T-helper 2 cell (primary cell): ENCODE results near the gene RIMKLB.
"Not testable (repeated sequence)": the region's sequence is repeated elsewhere in the genome, so short reads cannot be mapped to it uniquely, and the experiment has no call there.

Experiments
- DNase-seq, 5 experiments: peaks; one replicate each; pipeline versions ENCODE4 v3.0.0 to v3.0.0-alpha.2; 2012 to 2022

The RIMKLB gene

DNA sequence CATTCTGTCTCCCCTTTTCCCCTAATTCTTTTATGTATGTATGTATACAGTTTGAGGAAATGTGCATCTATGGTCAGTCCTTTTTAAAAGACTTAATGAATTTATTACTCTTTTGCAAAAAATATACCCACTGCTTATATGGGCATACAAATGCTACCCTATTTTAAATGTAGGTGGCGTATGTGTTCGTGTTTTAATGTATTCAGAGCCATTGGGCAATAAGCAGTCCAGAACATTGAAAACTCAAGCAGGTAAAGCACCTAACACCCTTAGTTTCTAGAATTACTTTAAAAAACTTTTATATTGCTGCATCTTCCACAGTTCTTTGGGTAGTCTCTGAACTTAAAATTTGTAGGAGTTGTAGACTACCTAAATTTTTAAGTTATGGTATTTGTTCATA, 82.1 kb downstream of the RIMKLB start:
- no peak for DNase-seq

DNA sequence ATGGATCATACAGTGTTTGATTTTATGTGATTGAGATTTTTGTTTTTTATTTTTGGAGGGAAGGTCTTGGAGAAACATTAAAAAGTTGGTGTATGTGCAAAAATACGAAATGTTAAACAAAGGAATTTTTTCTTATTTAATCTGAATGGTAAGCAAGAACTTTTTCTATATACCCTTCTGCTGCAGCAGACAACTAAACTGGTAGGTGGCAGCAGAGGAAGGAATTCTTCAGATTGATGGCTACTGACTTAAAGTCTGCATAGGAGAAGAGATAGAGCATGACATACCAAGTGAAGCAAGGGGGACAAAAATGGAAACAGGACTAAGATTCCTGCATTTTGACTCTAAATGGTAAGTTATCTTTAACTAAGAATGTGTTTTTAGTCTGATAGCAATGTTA, 82.6 kb downstream of the RIMKLB start:
- DNase-seq = peak in 1 of 5 experiments; percentile 22

DNA sequence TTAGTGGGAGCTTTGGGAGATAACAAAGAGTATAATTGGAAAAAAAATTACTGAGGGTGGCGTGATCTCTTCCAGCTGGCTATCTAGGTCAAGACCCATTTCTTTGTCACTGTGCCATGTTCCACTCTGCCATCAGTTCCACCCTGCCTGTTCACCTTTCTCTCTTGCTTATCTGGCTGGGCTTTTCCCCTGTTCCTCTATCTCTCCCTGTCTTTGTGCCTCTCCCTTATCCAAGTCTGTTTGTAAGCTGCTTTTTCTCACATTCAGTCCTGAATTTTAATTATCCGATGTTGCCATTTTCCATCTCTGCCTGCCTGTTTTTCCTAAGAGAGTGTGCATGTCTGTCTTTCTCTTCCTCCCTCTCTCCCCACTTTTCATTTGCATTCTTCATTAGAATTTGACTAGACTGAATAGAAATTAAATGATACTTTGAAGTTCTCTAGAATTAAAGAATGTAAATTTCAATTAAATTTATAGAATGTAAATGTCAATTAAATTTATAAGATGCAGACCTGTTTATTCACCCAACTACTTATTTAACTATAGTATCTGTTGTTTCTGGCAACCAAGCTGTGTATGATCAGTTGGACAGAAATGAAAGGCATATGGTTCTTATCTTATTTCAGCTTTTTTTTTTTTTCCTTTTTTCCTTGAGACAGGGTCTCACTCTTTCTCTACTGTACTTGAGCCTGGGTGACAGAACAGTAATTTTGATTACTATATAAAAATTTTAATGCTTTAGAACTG, 83.8 kb downstream of the RIMKLB start:
- no peak for DNase-seq

DNA sequence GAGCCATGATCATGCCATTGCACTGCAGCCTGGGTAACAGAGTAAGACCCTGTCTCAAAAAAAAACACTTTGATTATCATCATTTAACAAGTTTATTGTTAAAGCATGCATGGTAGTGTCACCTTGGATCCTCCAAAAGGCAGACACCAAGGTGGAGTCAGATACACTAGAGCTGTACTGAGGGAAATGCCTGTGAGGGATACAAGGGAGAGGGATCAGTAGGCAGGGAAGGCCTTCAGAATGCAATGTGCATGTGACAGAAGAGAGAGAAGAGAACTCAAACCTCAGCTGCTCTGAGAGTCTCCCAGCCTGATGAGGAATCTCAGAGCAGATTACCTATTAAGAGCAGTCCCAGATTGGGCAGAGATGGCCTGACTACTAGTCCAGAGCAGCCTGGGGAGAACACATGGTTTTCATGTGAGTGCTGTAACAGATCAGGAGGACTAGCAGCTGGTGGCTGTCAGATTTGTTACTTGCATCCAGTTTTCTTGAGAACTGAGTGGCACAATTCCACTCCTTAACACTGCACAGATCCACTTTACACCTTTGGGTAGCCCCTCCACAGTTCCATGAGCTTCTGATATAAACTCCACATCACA, 86.6 kb downstream of the RIMKLB start:
- no peak for DNase-seq

DNA sequence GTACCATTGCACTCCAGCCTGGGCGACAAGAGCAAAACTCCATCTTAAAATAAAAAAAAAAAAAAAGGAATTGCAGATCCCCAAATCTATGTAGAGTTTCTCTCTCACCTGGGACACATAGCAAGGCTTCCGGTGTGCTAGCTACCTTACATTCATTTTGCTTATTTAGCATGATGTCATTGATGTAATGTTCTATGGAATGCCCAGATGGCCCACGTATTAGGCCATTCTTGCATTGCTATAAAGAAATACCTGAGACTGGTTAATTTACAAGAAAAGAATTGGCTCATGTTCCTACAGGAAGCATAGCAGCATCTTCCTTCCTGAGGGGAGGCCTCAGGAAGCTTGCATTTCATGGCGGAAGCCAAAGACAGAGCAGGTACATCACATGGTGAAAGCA, 87.7 kb downstream of the RIMKLB start:
- no peak for DNase-seq

DNA sequence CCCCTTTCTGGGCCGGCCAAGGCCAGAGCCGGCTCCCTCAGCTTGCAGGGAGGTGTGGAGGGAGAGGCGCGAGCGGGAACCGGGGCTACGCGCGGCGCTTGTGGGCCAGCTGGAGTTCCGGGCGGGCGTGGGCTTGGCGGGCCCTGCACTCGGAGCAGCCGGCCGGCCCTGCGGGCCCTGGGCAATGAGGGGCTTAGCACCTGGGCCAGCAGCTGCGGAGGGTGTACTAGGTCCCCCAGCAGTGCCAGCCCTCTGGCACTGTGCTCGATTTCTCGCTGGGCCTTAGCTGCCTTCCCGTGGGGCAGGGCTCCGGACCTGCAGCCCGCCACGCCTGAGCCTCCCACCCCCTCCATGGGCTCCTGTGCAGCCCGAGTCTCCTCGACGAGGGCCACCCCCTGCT, 89.4 kb downstream of the RIMKLB start:
- not testable (repeated sequence) for DNase-seq

DNA sequence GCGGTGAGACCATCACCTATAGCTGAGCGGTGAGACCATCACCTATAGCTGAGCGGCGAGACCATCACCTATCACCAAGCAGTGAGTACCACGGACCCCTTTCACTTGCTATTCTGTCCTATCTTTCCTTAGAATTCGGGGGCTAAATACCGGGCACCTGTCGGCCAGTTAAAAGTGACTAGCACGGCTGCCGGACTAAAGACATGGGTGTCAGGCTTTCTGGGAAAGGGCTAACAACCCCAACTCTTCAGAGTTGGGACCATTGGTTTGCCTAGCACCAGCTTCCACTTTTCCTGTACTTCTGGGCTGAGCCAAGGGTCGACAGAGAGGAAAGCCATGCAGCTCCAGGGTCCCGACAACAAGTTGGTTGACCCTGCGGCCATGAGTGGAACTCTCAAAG, 90.9 kb downstream of the RIMKLB start:
- not testable (repeated sequence) for DNase-seq

DNA sequence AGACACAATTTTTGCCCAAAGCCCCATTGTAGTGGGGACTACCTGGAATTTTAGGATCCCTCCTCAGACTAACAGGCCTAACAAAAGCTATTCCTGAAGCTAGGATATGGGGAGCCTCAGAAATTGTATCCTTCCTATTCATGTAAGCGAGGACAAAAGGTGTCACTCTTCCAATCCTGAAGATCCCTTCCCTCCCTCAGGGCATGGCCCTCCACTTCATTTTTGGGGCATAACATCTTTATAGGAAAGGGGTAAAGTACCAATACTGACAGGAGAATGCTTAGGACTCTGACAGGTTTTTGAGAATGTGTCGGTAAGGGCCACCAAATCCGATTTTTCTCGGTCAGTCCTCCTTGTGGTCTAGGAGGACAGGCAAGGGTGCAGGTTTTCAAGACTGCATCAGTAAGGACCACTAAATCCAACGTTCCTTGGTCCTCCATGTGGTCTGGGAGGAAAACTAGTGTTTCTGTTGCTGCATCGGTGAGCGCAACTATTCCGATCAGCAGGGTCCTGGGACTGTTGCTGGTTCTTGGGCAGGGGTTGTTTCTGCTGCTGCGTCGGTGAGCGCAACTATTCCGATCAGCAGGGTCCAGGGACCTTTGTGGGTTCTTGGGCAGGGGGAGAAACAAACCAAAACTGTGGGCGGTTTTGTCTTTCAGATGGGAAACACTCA, 91.7 kb downstream of the RIMKLB start:
- DNase-seq = not testable (repeated sequence)

DNA sequence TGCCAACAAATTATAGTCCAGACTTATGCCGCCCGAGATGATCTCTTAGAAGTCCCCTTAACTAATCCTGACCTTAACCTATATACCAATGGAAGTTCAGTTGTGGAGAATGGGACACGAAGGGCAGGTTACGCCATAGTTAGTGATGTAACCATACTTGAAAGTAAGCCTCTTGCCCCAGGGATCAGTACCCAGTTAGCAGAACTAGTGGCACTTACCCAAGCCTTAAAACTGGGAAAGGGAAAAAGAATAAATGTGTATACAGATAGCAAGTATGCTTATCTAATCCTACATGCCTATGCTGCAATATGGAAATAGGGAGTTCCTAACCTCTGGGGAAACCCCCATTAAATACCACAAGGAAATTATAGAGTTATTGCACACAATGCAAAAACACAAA, 95.4 kb downstream of the RIMKLB start:
- not testable (repeated sequence) for DNase-seq

DNA sequence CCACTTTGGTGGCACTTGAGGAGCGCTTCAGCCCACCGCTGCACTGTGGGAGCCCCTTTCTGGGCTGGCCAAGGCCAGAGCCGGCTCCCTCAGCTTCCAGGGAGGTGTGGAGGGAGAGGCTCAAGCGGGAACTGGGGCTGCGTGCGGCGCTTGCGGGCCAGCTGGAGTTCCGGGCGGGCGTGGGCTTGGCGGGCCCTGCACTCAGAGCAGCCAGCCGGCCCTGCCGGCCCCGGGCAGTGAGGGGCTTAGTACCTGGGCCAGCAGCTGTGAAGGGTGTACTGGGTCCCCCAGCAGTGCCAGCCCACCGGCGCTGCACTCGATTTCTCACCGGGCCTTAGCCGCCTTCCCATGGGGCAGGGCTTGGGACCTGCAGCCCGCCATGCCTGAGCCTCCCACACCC, 96.8 kb downstream of the RIMKLB start:
- DNase-seq = not testable (repeated sequence)

DNA sequence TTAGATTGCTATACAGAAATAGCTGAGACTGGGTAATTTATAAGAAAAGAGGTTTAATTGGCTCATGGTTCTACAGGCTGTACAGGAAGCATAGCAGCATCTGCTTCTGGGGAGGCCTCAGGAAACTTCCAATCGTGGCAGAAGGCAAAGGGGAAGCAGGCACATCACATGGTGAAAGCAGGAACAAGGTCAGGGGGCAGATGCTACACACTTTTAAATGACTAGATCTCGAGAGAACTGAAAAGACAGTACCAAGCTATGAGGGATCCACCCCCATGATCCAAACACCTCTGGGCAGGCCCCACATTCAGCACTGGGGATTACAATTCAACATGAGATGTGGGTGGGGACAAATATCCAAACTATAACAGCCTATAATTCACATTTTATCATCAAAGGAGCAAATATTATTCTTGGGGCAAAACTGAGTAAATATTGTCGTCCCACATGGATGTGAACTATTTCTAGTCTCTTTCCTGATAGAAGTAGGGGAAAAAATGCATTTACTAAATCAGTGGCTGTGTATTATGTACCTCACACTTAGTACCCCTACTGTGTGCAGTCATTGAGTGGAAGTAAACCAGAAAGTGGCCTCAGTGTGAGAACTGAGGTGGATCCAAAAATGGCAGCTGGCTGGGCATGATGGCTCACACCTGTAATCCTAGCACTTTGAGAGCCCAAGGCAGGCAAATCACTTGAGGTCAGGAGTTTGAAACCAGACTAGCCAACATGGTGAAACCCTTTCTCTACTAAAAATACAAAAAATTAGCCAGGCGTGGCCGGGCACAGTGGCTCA, 99.2 kb downstream of the RIMKLB start:
- no peak for DNase-seq

DNA sequence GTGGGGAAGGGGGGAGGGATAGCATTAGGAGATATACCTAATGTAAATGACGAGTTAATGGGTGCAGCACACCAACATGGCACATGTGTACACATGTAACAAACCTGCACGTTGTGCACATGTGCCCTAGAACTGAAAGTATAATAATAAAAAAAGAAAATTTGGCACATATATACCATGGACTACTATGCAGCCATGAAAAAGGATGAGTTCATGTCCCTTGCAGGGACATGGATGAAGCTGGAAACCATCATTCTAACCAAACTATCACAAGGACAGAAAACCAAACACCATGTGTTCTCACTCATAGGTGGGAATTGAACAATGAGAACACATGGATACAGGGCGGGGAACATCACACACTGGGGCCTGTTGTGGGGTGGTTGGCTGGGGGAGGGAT, 103.4 kb downstream of the RIMKLB start:
- DNase-seq = not testable (repeated sequence)

DNA sequence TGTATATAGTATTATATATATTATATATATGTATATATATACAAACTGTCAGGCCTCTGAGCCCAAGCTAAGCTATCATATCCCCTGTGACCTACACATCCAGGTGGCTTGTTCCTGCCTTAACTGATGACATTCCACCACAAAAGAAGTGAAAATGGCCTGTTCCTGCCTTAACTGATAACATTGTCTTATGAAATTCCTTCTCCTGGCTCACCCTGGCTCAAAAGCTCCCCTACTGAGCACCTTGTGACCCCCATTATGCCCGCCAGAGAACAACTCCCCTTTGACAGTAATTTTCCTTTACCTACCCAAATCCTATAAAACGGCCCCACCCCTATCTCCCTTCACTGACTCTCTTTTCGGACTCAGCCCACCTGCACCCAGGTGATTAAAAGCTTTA, 107.0 kb downstream of the RIMKLB start:
- not testable (repeated sequence) for DNase-seq

DNA sequence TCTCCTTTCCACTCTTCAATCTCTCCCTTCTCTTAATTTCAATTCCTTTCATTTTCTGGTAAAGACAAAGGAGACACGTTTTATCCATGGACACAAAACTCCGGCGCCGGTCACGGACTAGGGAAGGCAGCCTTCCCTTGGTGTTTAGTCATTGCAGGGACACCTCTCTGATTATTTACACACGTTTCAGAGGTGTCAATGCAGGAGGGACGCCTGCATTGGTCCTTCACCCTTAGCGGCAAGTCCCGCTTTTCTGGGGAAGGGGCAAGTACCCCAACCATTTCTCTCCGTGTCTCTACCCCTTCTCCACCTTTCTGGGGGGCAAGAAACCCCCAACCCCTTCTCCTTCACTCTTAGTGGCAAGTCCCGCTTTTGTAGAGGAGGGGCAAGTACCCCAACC, 107.7 kb downstream of the RIMKLB start:
- DNase-seq = not testable (repeated sequence)

DNA sequence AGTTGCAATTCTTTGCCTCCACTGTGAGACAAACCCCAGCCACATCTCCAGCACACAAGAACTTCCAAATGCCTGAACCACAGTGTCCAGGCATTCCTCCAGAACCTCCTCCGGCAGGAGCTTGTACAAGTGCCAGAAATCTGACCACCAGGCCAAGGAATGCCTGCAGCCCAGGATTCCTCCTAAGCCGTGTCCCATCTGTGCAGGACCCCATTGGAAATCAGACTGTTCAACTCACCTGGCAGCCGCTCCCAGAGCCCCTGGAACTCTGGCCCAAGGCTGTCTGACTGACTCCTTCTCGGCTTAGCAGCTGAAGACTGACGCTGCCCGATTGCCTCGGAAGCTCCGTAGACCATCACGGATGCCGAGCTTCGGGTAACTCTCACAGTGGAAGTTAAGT, 109.3 kb downstream of the RIMKLB start:
- not testable (repeated sequence) for DNase-seq

DNA sequence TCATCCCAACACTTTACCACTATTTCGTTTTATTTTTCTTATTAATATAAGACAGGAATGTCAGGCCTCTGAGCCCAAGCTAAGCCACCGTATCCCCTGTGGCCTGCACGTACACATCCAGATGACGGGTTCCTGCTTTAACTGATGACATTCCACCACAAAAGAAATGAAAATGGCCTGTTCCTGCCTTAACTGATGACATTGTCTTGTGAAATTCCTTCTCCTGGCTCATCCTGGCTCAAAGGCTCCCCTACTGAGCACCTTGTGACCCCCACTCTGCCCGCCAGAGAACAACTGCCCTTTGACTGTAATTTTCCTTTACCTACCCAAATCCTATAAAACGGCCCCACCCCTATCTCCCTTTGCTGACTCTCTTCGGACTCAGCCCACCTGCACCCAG, 112.3 kb downstream of the RIMKLB start:
- not testable (repeated sequence) for DNase-seq

DNA sequence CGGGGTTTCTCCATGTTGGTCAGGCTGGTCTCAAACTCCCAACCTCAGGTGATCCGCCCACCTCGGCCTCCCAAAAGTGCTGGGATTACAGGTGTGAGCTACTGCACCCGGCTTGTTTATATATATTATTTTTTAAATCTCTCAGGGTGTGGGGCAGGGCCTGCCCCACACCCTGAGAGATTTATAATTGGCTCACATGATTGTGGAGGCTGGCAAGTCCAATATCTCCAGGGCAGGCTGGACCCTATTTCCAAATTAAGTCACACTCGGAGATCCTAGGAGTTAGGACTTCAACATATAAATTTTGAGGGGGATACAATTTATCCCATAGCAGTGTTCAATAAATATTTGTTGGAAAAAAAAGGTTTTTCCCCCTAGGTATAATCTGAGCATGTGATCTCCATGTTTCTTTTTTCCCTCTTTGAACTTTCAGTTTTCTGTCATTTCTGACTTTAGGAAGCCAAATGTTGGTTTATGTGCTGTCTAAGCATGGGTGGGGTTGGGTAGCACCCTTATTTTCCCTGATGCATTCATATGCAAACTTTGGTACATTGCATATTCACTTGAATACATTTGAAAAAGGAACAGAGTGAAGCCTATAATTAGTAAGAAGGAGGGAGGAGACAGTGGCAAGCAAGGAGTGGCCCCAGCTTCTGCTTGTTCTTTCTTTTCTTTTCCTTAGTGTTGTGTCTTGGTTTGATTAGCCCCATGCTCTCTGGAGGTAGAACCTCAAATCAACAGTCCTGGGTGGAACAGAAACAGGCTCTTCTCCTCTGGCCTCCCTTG, 116.0 kb downstream of the RIMKLB start:
- DNase-seq = no peak

DNA sequence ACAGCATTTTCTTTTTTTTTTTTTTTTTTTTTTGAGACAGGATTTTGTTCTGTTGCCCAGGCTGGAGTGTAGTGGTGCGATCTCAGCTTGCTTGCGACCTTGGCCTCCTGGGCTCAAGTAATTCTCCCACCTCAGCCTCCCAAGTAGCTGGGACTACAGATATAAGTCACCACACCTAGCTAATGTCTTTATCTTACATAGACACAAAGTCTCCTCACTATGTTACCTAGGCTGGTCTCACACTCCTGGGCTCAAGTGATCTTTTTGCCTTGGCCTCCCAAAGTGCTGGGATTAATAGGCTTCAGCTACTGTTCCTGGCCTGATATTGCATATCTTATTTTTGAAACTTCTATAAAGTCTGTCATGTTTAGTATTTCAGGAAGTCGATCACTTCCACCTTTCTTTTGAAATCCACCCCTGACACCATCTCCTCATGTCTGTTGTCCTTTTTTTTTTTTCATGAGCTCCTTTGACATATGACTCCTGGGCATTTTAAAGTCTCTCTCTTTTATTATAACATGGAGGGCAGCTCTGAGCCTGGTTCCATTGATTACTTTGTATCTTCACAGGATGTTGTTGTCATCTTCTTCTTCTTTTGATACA, 118.8 kb downstream of the RIMKLB start:
- no peak for DNase-seq

DNA sequence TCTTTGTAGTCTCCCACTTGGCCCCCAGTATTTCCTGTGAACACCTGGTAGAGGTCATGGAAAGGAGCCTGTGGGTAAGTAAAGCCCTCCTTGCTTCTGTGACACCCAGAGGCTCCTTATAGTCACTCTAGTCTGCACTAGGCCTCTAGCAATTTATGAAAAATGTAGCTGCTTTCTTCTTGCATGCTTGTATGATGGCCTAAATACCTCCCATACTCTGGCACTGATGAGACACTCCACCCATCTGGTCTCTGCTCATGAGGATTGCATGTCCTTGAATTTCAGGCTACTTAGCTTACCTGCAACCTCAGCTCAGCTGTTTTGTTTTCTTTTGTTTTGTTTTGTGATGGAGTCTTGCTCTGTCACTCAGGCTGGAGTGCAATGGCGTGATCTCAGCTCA, 120.1 kb downstream of the RIMKLB start:
- no peak for DNase-seq

DNA sequence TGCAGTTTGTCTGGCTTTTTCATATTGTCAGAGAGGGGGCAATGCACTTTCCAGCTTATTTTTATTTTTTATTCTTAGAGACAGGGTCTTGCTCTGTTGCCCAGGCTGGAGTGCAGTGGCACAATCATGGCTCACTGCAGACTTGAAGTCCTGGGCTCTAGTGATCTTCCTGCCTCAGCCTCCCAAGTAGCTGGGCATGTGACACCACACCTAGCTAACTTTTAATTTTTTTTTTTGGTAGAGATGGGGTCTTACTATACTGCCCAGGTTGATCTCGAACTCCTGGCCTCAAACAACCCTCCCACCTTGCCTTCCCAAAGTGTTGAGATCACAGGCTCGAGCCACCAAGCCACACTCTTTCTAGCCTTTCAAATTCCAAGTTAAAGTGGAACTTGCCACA, 120.7 kb downstream of the RIMKLB start:
- DNase-seq = no peak

DNA sequence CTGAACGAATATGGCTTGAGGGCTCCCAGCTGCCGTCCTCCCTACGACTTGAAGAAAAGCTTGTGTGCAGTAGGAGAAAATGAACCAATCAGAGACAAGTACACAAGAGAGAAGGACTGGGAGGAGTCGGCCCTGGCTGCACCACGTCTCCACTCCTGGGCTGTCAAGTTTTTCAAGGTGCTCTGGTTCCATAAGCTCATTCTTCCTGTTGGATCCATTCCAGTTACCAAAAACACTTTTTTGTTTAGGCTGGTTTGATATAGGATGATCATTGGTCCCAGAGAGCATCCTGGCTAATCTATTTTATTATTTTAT, 121.8 kb downstream of the RIMKLB start:
- no peak for DNase-seq
